IMR-90 (cell line): ENCODE data around the gene MAGEB6B. TPM values are rescaled to one million over a fixed set of nuclear protein-coding genes. Genes with fewer than 3 reads are reported as not detected.
"Not testable (repeated sequence)": the region's sequence is repeated elsewhere in the genome, so short reads cannot be mapped to it uniquely, and the experiment has no call there.

Source experiments
- ATAC-seq: fragments of 200-7000 bp; cut with Tn5 transposase; 2 replicates; pipeline ENCODE4 v1.9.1; 2020; ENCODE audit warnings: low read depth, mild to moderate bottlenecking, moderate library complexity
- BruUV-seq: library from RNA; stranded (reverse); fragments of 400-500 nt; replicated peaks from 2 replicates; lab custom pipeline; 2021; lab: Mats Ljungman, UMichigan
- CTCF ChIA-PET: fragments of 300-600 bp; formaldehyde crosslinking; extraction: SDS; loops from one replicate; lab custom pipeline; 2021; ENCODE audit warnings: antibody characterized with exemption; lab: Yijun Ruan, JAX
- POLR2A ChIA-PET: fragments of 300-600 bp; sonication (Branson Sonifier 250); formaldehyde crosslinking; loops from one replicate; lab custom pipeline; 2022; ENCODE audit warnings: antibody characterized with exemption; ENCODE audit not compliant: unreplicated experiment; lab: Charles Lee
- DNase-seq: peaks from one replicate; pipeline ENCODE4 v3.0.0; 2013
- H2AFZ ChIP-seq: replicated peaks from 2 replicates; pipeline ENCODE3; 2013; ENCODE audit warnings: low read length, mild to moderate bottlenecking; ENCODE audit not compliant: poor library complexity
- H2AK5ac ChIP-seq: 2 replicates; pipeline ENCODE4 v1.6.1; 2013; ENCODE audit warnings: low read depth, low read length, inconsistent platforms
- H2AK9ac ChIP-seq: replicated peaks from 2 replicates; pipeline ENCODE3; 2013; ENCODE audit warnings: mild to moderate bottlenecking, low read depth, low read length, moderate library complexity; ENCODE audit not compliant: poor library complexity
- H2BK120ac ChIP-seq: 2 replicates; pipeline ENCODE4 v1.6.1; 2013; ENCODE audit warnings: low read depth, low read length, inconsistent platforms
- H2BK15ac ChIP-seq: 3 replicates; pipeline ENCODE4 v1.6.1; 2013; ENCODE audit warnings: low read depth, low read length, inconsistent platforms
- H2BK20ac ChIP-seq: 2 replicates; pipeline ENCODE4 v1.6.1; 2013; ENCODE audit warnings: low read depth, mild to moderate bottlenecking, inconsistent platforms, low read length, moderate library complexity
- H2BK5ac ChIP-seq: 2 replicates; pipeline ENCODE4 v1.6.1; 2013; ENCODE audit warnings: mild to moderate bottlenecking, low read depth, low read length, inconsistent platforms; ENCODE audit not compliant: poor library complexity, severe bottlenecking
- H3K14ac ChIP-seq: replicated peaks from 2 replicates; pipeline ENCODE4 v1.6.1; 2013; ENCODE audit warnings: low read depth, low read length, inconsistent platforms
- H3K18ac ChIP-seq: 2 replicates; pipeline ENCODE4 v1.6.1; 2013; ENCODE audit warnings: low read depth, low read length, control low read depth
- H3K23ac ChIP-seq: 2 replicates; pipeline ENCODE4 v1.6.1; 2013; ENCODE audit warnings: low read depth, low read length, inconsistent platforms
- H3K27ac ChIP-seq: 2 replicates; pipeline ENCODE4 v1.5.1; 2013; ENCODE audit warnings: mild to moderate bottlenecking, control low read depth, low read length; ENCODE audit not compliant: insufficient read depth
- H3K27me3 ChIP-seq: 2 replicates; pipeline ENCODE4 v1.6.1; 2013; ENCODE audit warnings: low read length; ENCODE audit not compliant: control insufficient read depth, insufficient read depth
- H3K36me3 ChIP-seq: 2 replicates; pipeline ENCODE4 v1.6.1; 2013; ENCODE audit warnings: low read length, mixed read lengths; ENCODE audit not compliant: control insufficient read depth, insufficient read depth
- H3K4ac ChIP-seq: 2 replicates; pipeline ENCODE4 v1.6.1; 2013; ENCODE audit warnings: low read depth, low read length, inconsistent platforms
- H3K4me1 ChIP-seq: 2 replicates; pipeline ENCODE4 v1.6.1; 2013; ENCODE audit warnings: low read length, mixed read lengths; ENCODE audit not compliant: control insufficient read depth, insufficient read depth
- H3K4me2 ChIP-seq: 2 replicates; pipeline ENCODE4 v1.6.1; 2013; ENCODE audit warnings: low read depth, mild to moderate bottlenecking, control low read depth, low read length, moderate library complexity
- H3K4me3 ChIP-seq: 2 replicates; pipeline ENCODE4 v1.5.1; 2013; ENCODE audit warnings: low read depth, mild to moderate bottlenecking, control low read depth, low read length, moderate library complexity; ENCODE audit not compliant: insufficient read depth
- H3K56ac ChIP-seq: 2 replicates; pipeline ENCODE4 v1.6.1; 2013; ENCODE audit warnings: low read length, inconsistent platforms; ENCODE audit not compliant: insufficient read depth; ENCODE audit errors: extremely low read depth
- H3K79me1 ChIP-seq, 2 experiments: 2 replicates each; pipeline ENCODE4 v1.6.1; 2013; ENCODE audit warnings: low read length in 2 of 2, inconsistent platforms in 1 of 2, low read depth in 1 of 2
- H3K9ac ChIP-seq: 2 replicates; pipeline ENCODE4 v1.6.1; 2013; ENCODE audit warnings: low read depth, low read length, control low read depth
- H3K9me1 ChIP-seq: 2 replicates; pipeline ENCODE4 v1.6.1; 2013; ENCODE audit warnings: low read length, inconsistent platforms; ENCODE audit not compliant: insufficient read depth
- H3K9me3 ChIP-seq: 2 replicates; pipeline ENCODE4 v1.6.1; 2013; ENCODE audit warnings: low read length; ENCODE audit not compliant: control insufficient read depth, insufficient read depth
- H4K20me1 ChIP-seq: 2 replicates; pipeline ENCODE4 v1.6.1; 2013; ENCODE audit warnings: low read length, inconsistent platforms; ENCODE audit not compliant: insufficient read depth
- H4K5ac ChIP-seq: 2 replicates; pipeline ENCODE4 v1.6.1; 2013; ENCODE audit warnings: mild to moderate bottlenecking, low read depth, low read length, control low read depth
- H4K8ac ChIP-seq, 2 experiments: 2 replicates each; pipeline ENCODE4 v1.6.1; 2013; ENCODE audit warnings: low read depth in 2 of 2, low read length in 2 of 2, control low read depth in 1 of 2, inconsistent platforms in 1 of 2
- H4K91ac ChIP-seq: 2 replicates; pipeline ENCODE4 v1.6.1; 2013; ENCODE audit warnings: low read depth, low read length, inconsistent platforms; ENCODE audit not compliant: insufficient read depth
- WGBS, 2 experiments: methylation state at CpG; one replicate each; pipeline versions ENCODE4 v1.1.5 to v1.1.7; 2013; ENCODE audit warnings: missing lambda C conversion rate in 2 of 2; ENCODE audit not compliant: insufficient read length in 1 of 2; ENCODE audit errors: extremely low coverage in 2 of 2; 5-methylcytosine and 5-hydroxymethylcytosine counted together
- dilution Hi-C: fragments of 300-500 bp; cut with HindIII; formaldehyde crosslinking; loops from one replicate; pipeline ENCODE4 v1.14.3; 2018; ENCODE audit warnings: low sequenced_read_pairs; ENCODE audit not compliant: unreplicated experiment
- in situ Hi-C: fragments of 300-500 bp; cut with MboI; formaldehyde crosslinking; loops from 3 replicates; pipeline ENCODE4 v1.14.3; 2019; ENCODE audit warnings: low sequenced_read_pairs, inconsistent platforms, mixed read lengths
- intact Hi-C: fragments of 100-400 bp; cut with micrococcal nuclease; formaldehyde crosslinking; loops from 2 replicates; pipeline ENCODE4 v1.10.0; 2022
- polyA plus RNA-seq, 3 experiments: library from polyadenylated mRNA; depleted of rRNA; stranded (reverse); fragments of >200 nt; gene quantifications; 2 replicates each; pipeline ENCODE4 v1.2.3, GENCODE V29; 2012; ENCODE audit warnings: low replicate concordance in 1 of 3
- total RNA-seq: library from RNA; depleted of rRNA; stranded (reverse); fragments of >200 nt; gene quantifications from 2 replicates; pipeline ENCODE4 v1.2.3, GENCODE V29; 2012

Gene MAGEB6B
- total and polyA plus RNA-seq, 2 of the 4 experiments (the other 2 are of a cell fraction): not detected

DNA sequence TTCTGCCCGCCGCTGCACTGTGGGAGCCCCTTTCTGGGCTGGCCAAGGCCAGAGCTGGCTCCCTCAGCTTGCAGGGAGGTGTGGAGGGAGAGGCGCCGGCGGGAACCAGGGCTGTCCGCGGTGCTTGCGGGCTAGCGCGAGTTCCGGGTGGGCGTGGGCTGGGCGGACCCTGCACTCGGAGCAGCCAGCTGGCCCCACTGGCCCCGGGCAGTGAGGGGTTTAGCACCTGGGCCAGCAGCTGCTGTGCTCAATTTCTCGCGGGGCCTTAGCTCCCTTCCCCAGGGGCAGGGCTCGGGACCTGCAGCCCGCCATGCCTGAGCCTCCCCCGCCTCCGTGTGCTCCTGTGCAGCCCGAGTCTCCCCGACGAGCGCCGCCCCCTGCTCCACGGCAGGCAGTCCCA is 44.3 kb downstream of the MAGEB6B start:
- H3K56ac ChIP-seq, intact Hi-C loops, H2BK5ac ChIP-seq, H2BK120ac ChIP-seq, dilution Hi-C loops, CTCF ChIA-PET, H3K18ac ChIP-seq, H3K9ac ChIP-seq, H2AK9ac ChIP-seq, H4K91ac ChIP-seq, H4K20me1 ChIP-seq, H3K4ac ChIP-seq, H3K14ac ChIP-seq, H3K4me2 ChIP-seq, in situ Hi-C loops, H3K9me1 ChIP-seq, H3K23ac ChIP-seq, H4K5ac ChIP-seq, H3K27ac ChIP-seq, H3K36me3 ChIP-seq, H3K9me3 ChIP-seq, H2BK15ac ChIP-seq, H2BK20ac ChIP-seq, DNase-seq, H2AK5ac ChIP-seq, H3K79me1 ChIP-seq, BruUV-seq, H3K4me3 ChIP-seq, POLR2A ChIA-PET, H3K27me3 ChIP-seq, H4K8ac ChIP-seq, H2AFZ ChIP-seq, ATAC-seq, H3K4me1 ChIP-seq: not testable (repeated sequence)
- WGBS, 2 experiments: 79% methylated on average over 12 of the region's 27 CpGs; no CpG with 5 or more reads in 1 of the 2 experiments
